ENCODE measurements around the gene GPANK1. TPM values are rescaled to one million over a fixed set of nuclear protein-coding genes. Genes with fewer than 3 reads are reported as not detected.

GPANK1 gene
- 9.3 to 14.1 TPM (median 12.7 TPM) in 5 replicates for total RNA-seq (2022; extraction: Qiagen RNA extraction; ENCODE audit: low read depth)

GRCh38 chr6:31664790-31665500 is at the start of gene GPANK1:
Gene GPANK1, minus strand, starts transcription at chr6:31664997. Its CDS starts 519 bp downstream, at chr6:31664478.

GRCh38 chr6:31706599-31706998 is 41.8 kb upstream of the GPANK1 start, which contains the start of gene LY6G6F:
Gene LY6G6F, plus strand, starts transcription at chr6:31706866. Its CDS starts 41 bp downstream, at chr6:31706907.

GRCh38 chr6:31702819-31703716 is 38.3 kb upstream of the GPANK1 start, which contains the start of gene ABHD16A:
Gene ABHD16A, minus strand, starts transcription at chr6:31703324. Its CDS starts 43 bp downstream, at chr6:31703281.

GRCh38 chr6:31680226-31681134 is 15.7 kb upstream of the GPANK1 start, which contains the start of gene LY6G5C:
Gene LY6G5C, minus strand, starts transcription at chr6:31681067. Its CDS starts 694 bp downstream, at chr6:31680373.

GRCh38 chr6:31669676-31670075 is 4.9 kb upstream of the GPANK1 start, which contains the start of gene LY6G5B:
Gene LY6G5B, plus strand, starts transcription at chr6:31669976. Its CDS starts 975 bp downstream, at chr6:31670951.

GRCh38 chr6:31665501-31666336 is 922 bp upstream of the GPANK1 start, which contains the start of gene CSNK2B:
Gene CSNK2B, plus strand, starts transcription at chr6:31666080. Its CDS starts 752 bp downstream, at chr6:31666832.

GRCh38 chr6:31660381-31661261 is 4.2 kb downstream of the GPANK1 start, which contains the start of gene C6orf47:
Gene C6orf47, minus strand, starts transcription at chr6:31660778. Its CDS starts 831 bp downstream, at chr6:31659947.

GRCh38 chr6:31655349-31656237 is 9.2 kb downstream of the GPANK1 start, which contains the start of gene APOM:
Gene APOM, plus strand, starts transcription at chr6:31655894. Its CDS starts 73 bp downstream, at chr6:31655967.

GRCh38 chr6:31620586-31621319 is 44.0 kb downstream of the GPANK1 start, which contains the start of gene PRRC2A:
Gene PRRC2A, plus strand, starts transcription at chr6:31620715. Its CDS starts 2,075 bp downstream, at chr6:31622790.

GRCh38 chr6:31614684-31615578 is 49.9 kb downstream of the GPANK1 start, which contains the start of gene AIF1:
Gene AIF1, plus strand, starts transcription at chr6:31615234. Its CDS starts 96 bp downstream, at chr6:31615330.

Other genes starting within 250 kb of the GPANK1 start
- 6.6 to 8.6 TPM (median 7.7 TPM) in 5 replicates for gene MICB, start 166.9 kb downstream of the GPANK1 start, total RNA-seq (2022; extraction: Qiagen RNA extraction; ENCODE audit: low read depth)
- not detected in 5 replicates for gene MCCD1, start 136.0 kb downstream of the GPANK1 start, total RNA-seq (2022; extraction: Qiagen RNA extraction; ENCODE audit: low read depth)
- gene DDX39B, start 123.0 kb downstream of the GPANK1 start, total RNA-seq (2022; extraction: Qiagen RNA extraction; ENCODE audit: low read depth), result 313 to 396 TPM (median 382 TPM) in 5 replicates
- 0.57 to 0.77 TPM (median 0.63 TPM) in 5 replicates for gene ATP6V1G2, start 118.4 kb downstream of the GPANK1 start, total RNA-seq (2022; extraction: Qiagen RNA extraction; ENCODE audit: low read depth)
- gene NFKBIL1, start 117.4 kb downstream of the GPANK1 start, total RNA-seq (2022; extraction: Qiagen RNA extraction; ENCODE audit: low read depth), result 9.5 to 12.2 TPM (median 10.6 TPM) in 5 replicates
- gene LTA, start 92.7 kb downstream of the GPANK1 start, total RNA-seq (2022; extraction: Qiagen RNA extraction; ENCODE audit: low read depth), result 0.08 to 0.13 TPM (median 0.10 TPM) in 3 of 5 replicates, not detected in the others
- gene TNF, start 89.4 kb downstream of the GPANK1 start, total RNA-seq (2022; extraction: Qiagen RNA extraction; ENCODE audit: low read depth), result 0.06 to 0.13 TPM (median 0.07 TPM) in 3 of 5 replicates, not detected in the others
- 0.27 to 0.39 TPM (median 0.35 TPM) in 5 replicates for gene LTB, start 82.6 kb downstream of the GPANK1 start, total RNA-seq (2022; extraction: Qiagen RNA extraction; ENCODE audit: low read depth)
- 0.26 to 0.49 TPM (median 0.37 TPM) in 3 of 5 replicates, not detected in the others for gene LST1, start 78.7 kb downstream of the GPANK1 start, total RNA-seq (2022; extraction: Qiagen RNA extraction; ENCODE audit: low read depth)
- gene NCR3, start 72.0 kb downstream of the GPANK1 start, total RNA-seq (2022; extraction: Qiagen RNA extraction; ENCODE audit: low read depth), result not detected in 5 replicates
- not detected in 5 replicates for gene AIF1, start 49.8 kb downstream of the GPANK1 start, total RNA-seq (2022; extraction: Qiagen RNA extraction; ENCODE audit: low read depth)
- 70.6 to 97.9 TPM (median 90.8 TPM) in 5 replicates for gene PRRC2A, start 44.3 kb downstream of the GPANK1 start, total RNA-seq (2022; extraction: Qiagen RNA extraction; ENCODE audit: low read depth)
- 115 to 151 TPM (median 145 TPM) in 5 replicates for gene BAG6, start 12.3 kb downstream of the GPANK1 start, total RNA-seq (2022; extraction: Qiagen RNA extraction; ENCODE audit: low read depth)
- gene APOM, start 9.1 kb downstream of the GPANK1 start, total RNA-seq (2022; extraction: Qiagen RNA extraction; ENCODE audit: low read depth), result 1.8 to 4.8 TPM (median 3.2 TPM) in 5 replicates
- 10.5 to 13.0 TPM (median 12.2 TPM) in 5 replicates for gene C6orf47, start 4.2 kb downstream of the GPANK1 start, total RNA-seq (2022; extraction: Qiagen RNA extraction; ENCODE audit: low read depth)
- gene CSNK2B, start 1.1 kb upstream of the GPANK1 start, total RNA-seq (2022; extraction: Qiagen RNA extraction; ENCODE audit: low read depth), result 168 to 184 TPM (median 180 TPM) in 5 replicates
- gene LY6G5B, start 5.0 kb upstream of the GPANK1 start, total RNA-seq (2022; extraction: Qiagen RNA extraction; ENCODE audit: low read depth), result 3.6 to 6.3 TPM (median 5.0 TPM) in 5 replicates
- gene LY6G5C, start 16.1 kb upstream of the GPANK1 start, total RNA-seq (2022; extraction: Qiagen RNA extraction; ENCODE audit: low read depth), result 0.51 to 2.4 TPM (median 1.4 TPM) in 5 replicates
- 15.6 to 21.2 TPM (median 19.2 TPM) in 5 replicates for gene ABHD16A, start 38.3 kb upstream of the GPANK1 start, total RNA-seq (2022; extraction: Qiagen RNA extraction; ENCODE audit: low read depth)
- not detected in 5 replicates for gene LY6G6F, start 41.9 kb upstream of the GPANK1 start, total RNA-seq (2022; extraction: Qiagen RNA extraction; ENCODE audit: low read depth)
- not detected in 5 replicates for gene LY6G6D, start 50.4 kb upstream of the GPANK1 start, total RNA-seq (2022; extraction: Qiagen RNA extraction; ENCODE audit: low read depth)
- 0.11 TPM in 1 of 5 replicates, not detected in the others for gene LY6G6C, start 56.7 kb upstream of the GPANK1 start, total RNA-seq (2022; extraction: Qiagen RNA extraction; ENCODE audit: low read depth)
- gene MPIG6B, start 58.4 kb upstream of the GPANK1 start, total RNA-seq (2022; extraction: Qiagen RNA extraction; ENCODE audit: low read depth), result not detected in 5 replicates
- gene DDAH2, start 64.3 kb upstream of the GPANK1 start, total RNA-seq (2022; extraction: Qiagen RNA extraction; ENCODE audit: low read depth), result 25.6 to 30.4 TPM (median 28.7 TPM) in 5 replicates
- 495 to 530 TPM (median 516 TPM) in 5 replicates for gene CLIC1, start 71.5 kb upstream of the GPANK1 start, total RNA-seq (2022; extraction: Qiagen RNA extraction; ENCODE audit: low read depth)
- gene MSH5, start 75.0 kb upstream of the GPANK1 start, total RNA-seq (2022; extraction: Qiagen RNA extraction; ENCODE audit: low read depth), result 12.1 to 16.5 TPM (median 15.1 TPM) in 5 replicates
- gene SAPCD1, start 97.7 kb upstream of the GPANK1 start, total RNA-seq (2022; extraction: Qiagen RNA extraction; ENCODE audit: low read depth), result 3.6 to 5.9 TPM (median 4.7 TPM) in 5 replicates
- gene VWA7, start 112.3 kb upstream of the GPANK1 start, total RNA-seq (2022; extraction: Qiagen RNA extraction; ENCODE audit: low read depth), result 0.61 to 2.0 TPM (median 1.5 TPM) in 5 replicates
- 50.8 to 60.2 TPM (median 57.2 TPM) in 5 replicates for gene VARS1, start 130.8 kb upstream of the GPANK1 start, total RNA-seq (2022; extraction: Qiagen RNA extraction; ENCODE audit: low read depth)
- 49.7 to 68.8 TPM (median 64.6 TPM) in 5 replicates for gene LSM2, start 142.0 kb upstream of the GPANK1 start, total RNA-seq (2022; extraction: Qiagen RNA extraction; ENCODE audit: low read depth)
- gene HSPA1L, start 150.3 kb upstream of the GPANK1 start, total RNA-seq (2022; extraction: Qiagen RNA extraction; ENCODE audit: low read depth), result 1.3 to 2.2 TPM (median 2.1 TPM) in 5 replicates
- 218 to 535 TPM (median 388 TPM) in 5 replicates for gene HSPA1A, start 150.5 kb upstream of the GPANK1 start, total RNA-seq (2022; extraction: Qiagen RNA extraction; ENCODE audit: low read depth)
- 167 to 379 TPM (median 289 TPM) in 5 replicates for gene HSPA1B, start 162.7 kb upstream of the GPANK1 start, total RNA-seq (2022; extraction: Qiagen RNA extraction; ENCODE audit: low read depth)
- 25.3 to 37.2 TPM (median 30.6 TPM) in 5 replicates for gene NEU1, start 197.8 kb upstream of the GPANK1 start, total RNA-seq (2022; extraction: Qiagen RNA extraction; ENCODE audit: low read depth)
- 0.10 to 0.14 TPM (median 0.13 TPM) in 3 of 5 replicates, not detected in the others for gene SLC44A4, start 214.0 kb upstream of the GPANK1 start, total RNA-seq (2022; extraction: Qiagen RNA extraction; ENCODE audit: low read depth)
- 25.6 to 34.6 TPM (median 30.8 TPM) in 5 replicates for gene EHMT2, start 232.7 kb upstream of the GPANK1 start, total RNA-seq (2022; extraction: Qiagen RNA extraction; ENCODE audit: low read depth)
- gene ZBTB12, start 237.1 kb upstream of the GPANK1 start, total RNA-seq (2022; extraction: Qiagen RNA extraction; ENCODE audit: low read depth), result 3.2 to 5.4 TPM (median 4.8 TPM) in 5 replicates

All from A549 treated with CpdA at 1 μM for 4 hours (cell line).